Measurements from ENCODE around the gene PIK3C2B. TPM values are rescaled to one million over a fixed set of nuclear protein-coding genes. Genes with fewer than 3 reads are reported as not detected.

The PIK3C2B gene
- total RNA-seq, 2 donors from 2014 or later, result 20.9 to 24.1 TPM

- H3K4me3 ChIP-seq, result no peak overlapping the region
- 96% methylated on average over 1 of the region's 1 CpG for WGBS
Measured at GRCh38 chr1:204530932-204531331, 36.3 kb upstream of the PIK3C2B start.

GRCh38 chr1:204529371-204529895, 34.8 kb upstream of the PIK3C2B start:
- Histone ChIP-seq H3K4me3 (no peak overlapping the region), H3K36me3 (peaks cover 4 to 25% of the 10 kb centered on the region in 2 donors), H3K27ac (no peak overlapping the region), H3K27me3 (replicated peaks; ENCODE audit: insufficient read depth) (no peaks in the 10 kb centered on the region), H3K9me3 (no peaks in the 10 kb centered on the region), H3K4me1 (replicated peaks) (no peaks in the 10 kb centered on the region)
- intact Hi-C loops (cut with DNase I), result no loop called here
- TF ChIP-seq POLR2A (IDR thresholded peaks at IDR 0.05), result no peak
- no peak for TF ChIP-seq POLR2AphosphoS5 (IDR thresholded peaks at IDR 0.05)
- TF ChIP-seq, protein P1, sequence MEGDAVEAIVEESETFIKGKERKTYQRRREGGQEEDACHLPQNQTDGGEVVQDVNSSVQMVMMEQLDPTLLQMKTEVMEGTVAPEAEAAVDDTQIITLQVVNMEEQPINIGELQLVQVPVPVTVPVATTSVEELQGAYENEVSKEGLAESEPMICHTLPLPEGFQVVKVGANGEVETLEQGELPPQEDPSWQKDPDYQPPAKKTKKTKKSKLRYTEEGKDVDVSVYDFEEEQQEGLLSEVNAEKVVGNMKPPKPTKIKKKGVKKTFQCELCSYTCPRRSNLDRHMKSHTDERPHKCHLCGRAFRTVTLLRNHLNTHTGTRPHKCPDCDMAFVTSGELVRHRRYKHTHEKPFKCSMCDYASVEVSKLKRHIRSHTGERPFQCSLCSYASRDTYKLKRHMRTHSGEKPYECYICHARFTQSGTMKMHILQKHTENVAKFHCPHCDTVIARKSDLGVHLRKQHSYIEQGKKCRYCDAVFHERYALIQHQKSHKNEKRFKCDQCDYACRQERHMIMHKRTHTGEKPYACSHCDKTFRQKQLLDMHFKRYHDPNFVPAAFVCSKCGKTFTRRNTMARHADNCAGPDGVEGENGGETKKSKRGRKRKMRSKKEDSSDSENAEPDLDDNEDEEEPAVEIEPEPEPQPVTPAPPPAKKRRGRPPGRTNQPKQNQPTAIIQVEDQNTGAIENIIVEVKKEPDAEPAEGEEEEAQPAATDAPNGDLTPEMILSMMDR (IDR thresholded peaks at IDR 0.05), result no peak
- DNase-seq (ENCODE audit: low spot score), result no peak
- 91% methylated on average over 7 of the region's 7 CpGs for WGBS

More at GRCh38 chr1:204530932-204531331, 36.3 kb upstream of the PIK3C2B start:
- DNase-seq (ENCODE audit: low spot score), result no peak
- Histone ChIP-seq H3K36me3 (peaks cover 4 to 21% of the 10 kb centered on the region in 2 donors), H3K9me3 (no peaks in the 10 kb centered on the region), H3K4me1 (replicated peaks) (no peaks in the 10 kb centered on the region), H3K27ac (no peak overlapping the region), H3K27me3 (replicated peaks; ENCODE audit: insufficient read depth) (no peaks in the 10 kb centered on the region)
- intact Hi-C loops (cut with DNase I), result no loop called here
- no peak for TF ChIP-seq POLR2AphosphoS5 (IDR thresholded peaks at IDR 0.05)
- TF ChIP-seq, protein P1 (IDR thresholded peaks at IDR 0.05), result no peak
- no peak for TF ChIP-seq POLR2A (IDR thresholded peaks at IDR 0.05)

DNA sequence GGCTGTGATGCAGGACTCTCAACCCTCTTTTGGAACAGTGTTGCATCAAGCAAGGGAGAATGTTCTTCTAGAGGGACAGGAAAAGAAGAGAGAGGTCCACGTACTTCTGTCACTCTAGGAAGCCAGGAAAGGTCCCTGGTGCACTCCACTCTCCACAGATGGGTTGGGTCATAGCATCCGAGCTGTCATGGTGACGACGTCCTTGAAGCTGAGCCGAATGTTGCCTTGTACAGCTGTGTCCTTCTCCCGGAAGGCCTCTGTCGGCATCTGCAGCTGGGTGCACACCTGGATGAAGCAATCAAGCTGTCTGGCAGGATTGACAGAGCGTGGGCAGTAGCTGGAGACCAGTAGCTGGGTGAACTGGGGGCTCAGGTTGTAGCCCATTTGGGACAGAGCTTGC, 34.1 kb upstream of the PIK3C2B start:
- Histone ChIP-seq H3K9me3 (no peaks in the 10 kb centered on the region), H3K4me1 (replicated peaks) (no peaks in the 10 kb centered on the region), H3K36me3 (peaks cover 4 to 25% of the 10 kb centered on the region in 2 donors), H3K27me3 (replicated peaks; ENCODE audit: insufficient read depth) (no peaks in the 10 kb centered on the region), H3K4me3 (no peak overlapping the region), H3K27ac (no peak overlapping the region)
- TF ChIP-seq, protein P1 (IDR thresholded peaks at IDR 0.05), result no peak
- TF ChIP-seq POLR2A (IDR thresholded peaks at IDR 0.05), result no peak
- TF ChIP-seq POLR2AphosphoS5 (IDR thresholded peaks at IDR 0.05), result no peak
- intact Hi-C loops (cut with DNase I), result no loop called here
- 92% methylated on average over 8 of the region's 8 CpGs for WGBS
- DNase-seq (ENCODE audit: low spot score), result no peak

DNA sequence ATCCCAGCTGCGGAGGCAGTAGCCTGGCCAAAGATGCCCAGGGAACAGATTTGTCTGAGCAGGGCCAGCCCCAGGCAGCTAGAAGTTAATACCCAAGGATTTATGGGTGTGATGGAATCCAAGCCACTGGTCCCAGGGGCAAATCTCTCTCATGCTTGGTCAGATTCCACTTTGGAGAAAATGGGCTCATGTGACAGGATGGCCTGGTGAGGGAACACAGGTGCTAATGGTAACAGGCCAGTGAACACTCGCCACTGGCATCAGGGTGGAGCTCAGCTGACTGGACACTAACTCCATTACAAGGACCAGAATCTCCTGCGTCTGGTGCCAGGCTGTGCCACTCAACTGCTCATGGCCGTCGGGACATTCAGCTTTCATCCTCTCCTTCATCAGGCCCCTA, 33.6 kb upstream of the PIK3C2B start:
- no peaks in the 10 kb centered on the region for H3K27me3 ChIP-seq (replicated peaks; ENCODE audit: insufficient read depth)
- WGBS, result 88% methylated on average over 5 of the region's 5 CpGs
- H3K4me1 ChIP-seq (replicated peaks), result no peaks in the 10 kb centered on the region
- peaks cover 4 to 24% of the 10 kb centered on the region in 2 donors for H3K36me3 ChIP-seq
- intact Hi-C loops (cut with DNase I), result no loop called here
- no peaks in the 10 kb centered on the region for H3K9me3 ChIP-seq
- TF ChIP-seq, protein P1 (IDR thresholded peaks at IDR 0.05), result no peak
- TF ChIP-seq POLR2A (IDR thresholded peaks at IDR 0.05) (no peak), POLR2AphosphoS5 (IDR thresholded peaks at IDR 0.05) (no peak)
- no peak overlapping the region for H3K27ac ChIP-seq
- no peak for DNase-seq (ENCODE audit: low spot score)
- H3K4me3 ChIP-seq, result no peak overlapping the region

DNA sequence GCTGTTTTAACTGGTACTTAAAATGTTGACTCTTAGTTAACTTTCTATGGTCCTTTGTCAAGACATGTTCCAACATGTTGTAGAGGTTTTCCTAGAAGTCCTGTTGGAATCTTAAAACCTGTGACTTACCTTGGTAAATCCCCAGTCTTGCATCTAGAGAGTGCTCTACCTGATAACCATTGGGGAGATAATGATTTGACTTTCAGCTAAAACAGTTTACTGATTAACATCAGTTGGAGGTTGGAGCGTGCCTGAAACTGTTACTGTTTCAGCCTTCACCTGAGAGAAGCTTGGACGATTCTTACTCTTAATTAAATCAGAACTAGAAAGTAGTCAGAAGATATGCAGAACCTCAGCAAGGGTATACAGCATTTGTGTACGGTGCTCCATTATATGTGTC, 30.4 kb upstream of the PIK3C2B start:
- no peaks in the 10 kb centered on the region for H3K9me3 ChIP-seq
- H3K36me3 ChIP-seq, result peaks cover 4 to 11% of the 10 kb centered on the region in 2 donors
- H3K27me3 ChIP-seq (replicated peaks; ENCODE audit: insufficient read depth), result no peaks in the 10 kb centered on the region
- TF ChIP-seq, protein P1 (IDR thresholded peaks at IDR 0.05), result no peak
- no peak for TF ChIP-seq POLR2AphosphoS5 (IDR thresholded peaks at IDR 0.05)
- intact Hi-C loops (cut with DNase I), result no loop called here
- DNase-seq (ENCODE audit: low spot score), result no peak
- H3K4me1 ChIP-seq (replicated peaks), result peaks cover 3% of the 10 kb centered on the region
- WGBS, result 57% methylated on average over 3 of the region's 3 CpGs
- no peak overlapping the region for H3K27ac ChIP-seq
- H3K4me3 ChIP-seq, result no peak overlapping the region

Measured in prostate gland (tissue), 2 donors.